Measurements from ENCODE around the gene MIPEP.

DNA sequence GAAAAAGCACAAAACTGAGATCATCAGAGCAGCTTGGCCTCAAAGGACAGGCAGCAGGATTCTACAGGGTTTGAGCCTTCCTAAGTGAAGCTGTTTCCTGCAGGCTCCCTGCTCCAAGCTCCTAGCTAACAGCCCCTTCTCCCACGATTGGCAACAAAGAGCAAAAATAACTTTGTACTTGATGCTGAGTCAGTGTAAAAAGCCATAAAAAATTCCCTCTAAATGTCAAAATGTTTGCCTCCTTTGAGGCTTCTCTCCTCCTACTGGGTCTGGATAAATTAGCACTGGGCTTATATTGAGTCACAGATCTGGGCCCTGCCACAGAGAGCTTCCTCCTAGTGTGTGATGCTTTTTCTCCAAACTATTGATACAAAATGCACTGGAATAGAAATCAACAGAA, 165.7 kb downstream of the MIPEP start:
- TF ChIP-seq POLR2A (IDR thresholded peaks at IDR 0.05) = no peak
- TF ChIP-seq, protein P1, sequence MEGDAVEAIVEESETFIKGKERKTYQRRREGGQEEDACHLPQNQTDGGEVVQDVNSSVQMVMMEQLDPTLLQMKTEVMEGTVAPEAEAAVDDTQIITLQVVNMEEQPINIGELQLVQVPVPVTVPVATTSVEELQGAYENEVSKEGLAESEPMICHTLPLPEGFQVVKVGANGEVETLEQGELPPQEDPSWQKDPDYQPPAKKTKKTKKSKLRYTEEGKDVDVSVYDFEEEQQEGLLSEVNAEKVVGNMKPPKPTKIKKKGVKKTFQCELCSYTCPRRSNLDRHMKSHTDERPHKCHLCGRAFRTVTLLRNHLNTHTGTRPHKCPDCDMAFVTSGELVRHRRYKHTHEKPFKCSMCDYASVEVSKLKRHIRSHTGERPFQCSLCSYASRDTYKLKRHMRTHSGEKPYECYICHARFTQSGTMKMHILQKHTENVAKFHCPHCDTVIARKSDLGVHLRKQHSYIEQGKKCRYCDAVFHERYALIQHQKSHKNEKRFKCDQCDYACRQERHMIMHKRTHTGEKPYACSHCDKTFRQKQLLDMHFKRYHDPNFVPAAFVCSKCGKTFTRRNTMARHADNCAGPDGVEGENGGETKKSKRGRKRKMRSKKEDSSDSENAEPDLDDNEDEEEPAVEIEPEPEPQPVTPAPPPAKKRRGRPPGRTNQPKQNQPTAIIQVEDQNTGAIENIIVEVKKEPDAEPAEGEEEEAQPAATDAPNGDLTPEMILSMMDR (IDR thresholded peaks at IDR 0.05) = no peak

Data from esophagus squamous epithelium (tissue), 4 donors.